Esophagus squamous epithelium (tissue), 5 donors: ENCODE measurements around the gene PORCN. TPM values are rescaled to one million over a fixed set of nuclear protein-coding genes. Genes with fewer than 3 reads are reported as not detected.
A peak's percentile ranks its signal among the peaks of the same experiment; 100 is the strongest.

Source experiments
- DNase-seq: peaks from one replicate; lab custom pipeline; 2025; lab: John Stamatoyannopoulos, UW
- H3K27ac ChIP-seq, 4 donors: fragments of 200-600 bp; sonication (generic); one replicate each; pipeline ENCODE4 v1.5.1; 2016 to 2019; ENCODE audit warnings: mild to moderate bottlenecking in 1 of 4
- H3K27me3 ChIP-seq, 4 donors: fragments of 200-600 bp; sonication (generic); 1 replicate in 3 of 4; 2 replicates in 1 of 4; pipeline versions ENCODE4 v1.5.1 to v1.6.0; 2017 to 2021; ENCODE audit warnings: antibody characterized with exemption in 1 of 4
- H3K36me3 ChIP-seq, 3 donors: fragments of 200-600 bp; sonication (generic); one replicate each; pipeline ENCODE4 v1.5.1; 2016 to 2019
- H3K4me1 ChIP-seq, 3 donors: fragments of 200-600 bp; sonication (generic); one replicate each; pipeline ENCODE4 v1.5.1; 2017 to 2019
- H3K4me3 ChIP-seq, 4 donors: fragments of 200-600 bp; sonication (generic); 1 replicate in 3 of 4; 2 replicates in 1 of 4; pipeline ENCODE4 v1.5.1; 2016 to 2019; ENCODE audit warnings: mild to moderate bottlenecking in 2 of 4, moderate library complexity in 1 of 4
- H3K9me3 ChIP-seq, 3 donors: fragments of 200-600 bp; sonication (generic); one replicate each; pipeline ENCODE4 v1.5.1; 2016 to 2019
- POLR2A ChIP-seq, 4 donors: fragments of 450-650 bp; IDR thresholded peaks; one replicate each; pipeline ENCODE4 v1.6.1; 2017; ENCODE audit warnings: antibody characterized with exemption in 4 of 4, mild to moderate bottlenecking in 4 of 4, moderate library complexity in 3 of 4
- WGBS, 2 donors: methylation state at CpG; one replicate each; pipeline ENCODE4 v1.1.5; 2018; 5-methylcytosine and 5-hydroxymethylcytosine counted together
- intact Hi-C: fragments of 100-400 bp; cut with DNase I; formaldehyde crosslinking; loops from one replicate; pipeline ENCODE4 v1.15.0; 2022
- total RNA-seq, 4 donors: library from RNA; depleted of rRNA; stranded (reverse); fragments of >200 nt; gene quantifications; one replicate each; pipeline ENCODE4 v1.1.0, GENCODE V29; 2016
- TF ChIP-seq, protein P1 (sequence below), 6 experiments: fragments of 450-650 bp in 4 of 6; fragments of 200-600 bp in 2 of 6; sonication (generic) in 2 of 6; IDR thresholded peaks; one replicate each; pipeline ENCODE4 v1.5.1; 2016 to 2019; ENCODE audit warnings: antibody characterized with exemption in 6 of 6, mild to moderate bottlenecking in 4 of 6, moderate library complexity in 4 of 6
- donor health status: DM: yes; HTN: yes; CAD: no.

Gene PORCN
- total RNA-seq, 4 donors from 2014 or later, result 11.2 to 25.8 (median 17.6) TPM

DNA sequence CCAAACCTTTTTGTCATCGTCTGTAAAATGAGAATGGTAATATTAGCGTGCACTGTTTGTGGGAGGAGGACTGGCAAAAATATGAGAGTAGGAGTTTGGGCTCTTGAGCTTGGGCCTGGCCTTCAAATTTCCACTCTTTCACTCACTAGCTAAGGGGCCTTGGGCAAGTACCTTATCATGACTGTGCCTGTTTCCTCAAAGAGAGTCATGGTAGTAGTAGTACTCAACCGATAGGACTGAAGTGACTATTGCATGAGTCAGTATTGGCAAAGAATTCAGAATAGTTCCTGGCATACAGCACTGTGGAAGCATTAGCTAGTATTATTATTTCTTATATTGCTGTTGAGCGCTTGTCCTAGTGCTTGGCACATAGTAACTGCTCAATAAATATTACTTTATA is 49.5 kb downstream of the PORCN start:
- Histone ChIP-seq H3K4me1 (peaks cover 0 to 9% (median 0%) of the 10 kb centered on the region in 3 donors), H3K4me3 (no peak overlapping the region), H3K9me3 (no peaks in the 10 kb centered on the region), H3K36me3 (peaks cover 5 to 73% (median 13%) of the 10 kb centered on the region in 3 donors), H3K27ac (peak overlapping the region in 2 of 4 donors; percentile 33 to 34), H3K27me3 (no peaks in the 10 kb centered on the region)
- no peak for DNase-seq
- TF ChIP-seq, protein P1, sequence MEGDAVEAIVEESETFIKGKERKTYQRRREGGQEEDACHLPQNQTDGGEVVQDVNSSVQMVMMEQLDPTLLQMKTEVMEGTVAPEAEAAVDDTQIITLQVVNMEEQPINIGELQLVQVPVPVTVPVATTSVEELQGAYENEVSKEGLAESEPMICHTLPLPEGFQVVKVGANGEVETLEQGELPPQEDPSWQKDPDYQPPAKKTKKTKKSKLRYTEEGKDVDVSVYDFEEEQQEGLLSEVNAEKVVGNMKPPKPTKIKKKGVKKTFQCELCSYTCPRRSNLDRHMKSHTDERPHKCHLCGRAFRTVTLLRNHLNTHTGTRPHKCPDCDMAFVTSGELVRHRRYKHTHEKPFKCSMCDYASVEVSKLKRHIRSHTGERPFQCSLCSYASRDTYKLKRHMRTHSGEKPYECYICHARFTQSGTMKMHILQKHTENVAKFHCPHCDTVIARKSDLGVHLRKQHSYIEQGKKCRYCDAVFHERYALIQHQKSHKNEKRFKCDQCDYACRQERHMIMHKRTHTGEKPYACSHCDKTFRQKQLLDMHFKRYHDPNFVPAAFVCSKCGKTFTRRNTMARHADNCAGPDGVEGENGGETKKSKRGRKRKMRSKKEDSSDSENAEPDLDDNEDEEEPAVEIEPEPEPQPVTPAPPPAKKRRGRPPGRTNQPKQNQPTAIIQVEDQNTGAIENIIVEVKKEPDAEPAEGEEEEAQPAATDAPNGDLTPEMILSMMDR (IDR thresholded peaks at IDR 0.05), result peak in 1 of 6 experiments; percentile 18
- no peak for TF ChIP-seq POLR2A (IDR thresholded peaks at IDR 0.05)
- intact Hi-C loops, result no loop called here
- 35 to 69% methylated on average over 3 to 4 of the region's 4 CpGs for WGBS, 2 donors

DNA sequence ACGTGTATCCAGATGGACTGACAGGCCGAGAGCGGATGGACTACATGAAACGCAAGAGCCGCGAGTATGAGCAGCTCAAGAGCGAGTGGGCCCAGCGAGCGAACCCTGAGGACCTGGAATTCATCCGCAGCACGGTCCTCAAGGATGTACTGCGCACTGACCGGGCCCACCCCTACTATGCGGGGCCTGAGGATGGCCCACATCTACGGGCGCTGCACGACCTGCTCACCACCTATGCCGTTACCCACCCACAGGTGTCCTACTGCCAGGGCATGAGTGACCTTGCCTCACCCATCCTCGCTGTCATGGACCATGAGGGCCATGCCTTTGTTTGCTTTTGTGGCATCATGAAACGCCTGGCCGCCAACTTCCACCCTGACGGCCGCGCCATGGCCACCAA is 50.8 kb downstream of the PORCN start:
- 91 to 97% methylated on average over 6 to 7 of the region's 24 CpGs for WGBS, 2 donors
- H3K9me3 ChIP-seq, result no peaks in the 10 kb centered on the region

DNA sequence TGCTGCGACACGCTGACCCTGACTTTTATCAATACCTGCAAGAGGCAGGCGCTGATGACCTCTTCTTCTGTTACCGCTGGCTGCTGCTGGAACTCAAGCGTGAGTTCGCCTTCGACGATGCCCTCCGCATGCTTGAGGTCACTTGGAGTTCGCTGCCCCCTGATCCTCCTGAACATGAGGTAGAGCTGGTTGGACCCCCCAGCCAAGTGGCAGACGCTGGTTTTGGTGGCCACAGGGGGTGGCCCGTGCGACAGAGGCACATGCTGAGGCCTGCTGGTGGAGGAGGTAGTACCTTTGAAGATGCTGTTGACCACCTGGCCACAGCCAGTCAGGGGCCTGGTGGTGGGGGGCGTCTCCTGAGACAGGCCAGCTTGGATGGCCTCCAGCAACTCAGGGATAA is 51.3 kb downstream of the PORCN start:
- intact Hi-C loops, result no loop called here
- H3K27me3 ChIP-seq, result no peaks in the 10 kb centered on the region
- no peak for DNase-seq
- peaks cover 5 to 83% (median 13%) of the 10 kb centered on the region in 3 donors for H3K36me3 ChIP-seq
- H3K4me3 ChIP-seq, result no peak overlapping the region
- no peak overlapping the region for H3K27ac ChIP-seq
- no peak for TF ChIP-seq POLR2A (IDR thresholded peaks at IDR 0.05)
- WGBS, 2 donors, result 91 to 100% methylated on average over 3 to 13 of the region's 14 CpGs
- H3K4me1 ChIP-seq, result peaks cover 0 to 9% (median 0%) of the 10 kb centered on the region in 3 donors
- no peaks in the 10 kb centered on the region for H3K9me3 ChIP-seq

More for the DNA sequence above, 50.8 kb downstream of the PORCN start:
- Histone ChIP-seq H3K4me3 (no peak overlapping the region), H3K27me3 (no peaks in the 10 kb centered on the region), H3K27ac (no peak overlapping the region), H3K36me3 (peaks cover 5 to 84% (median 13%) of the 10 kb centered on the region in 3 donors), H3K4me1 (peaks cover 0 to 9% (median 0%) of the 10 kb centered on the region in 3 donors)
- no peak for DNase-seq
- intact Hi-C loops, result no loop called here
- TF ChIP-seq, protein P1 (IDR thresholded peaks at IDR 0.05), result no peak
- TF ChIP-seq POLR2A (IDR thresholded peaks at IDR 0.05), result no peak

DNA sequence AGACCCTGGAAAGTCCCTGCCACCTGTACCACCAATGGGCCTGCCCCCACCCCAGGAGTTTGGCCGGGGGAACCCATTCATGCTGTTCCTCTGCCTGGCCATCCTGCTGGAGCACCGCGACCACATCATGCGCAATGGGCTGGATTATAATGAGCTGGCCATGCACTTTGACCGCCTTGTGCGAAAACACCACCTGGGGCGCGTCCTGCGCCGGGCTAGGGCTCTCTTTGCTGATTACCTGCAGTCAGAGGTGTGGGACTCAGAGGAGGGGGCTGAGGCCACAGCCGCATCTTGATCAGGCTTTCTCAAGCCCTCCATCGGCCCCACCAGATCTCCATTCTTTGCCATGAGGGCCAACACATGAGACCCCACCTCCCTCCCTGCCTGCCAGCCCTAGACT is 51.9 kb downstream of the PORCN start:
- H3K4me3 ChIP-seq, result no peak overlapping the region
- 92% methylated on average over 2 of the region's 12 CpGs; no CpG with 5 or more reads in 1 of the 2 donors for WGBS, 2 donors
- intact Hi-C loops, result no loop called here
- no peaks in the 10 kb centered on the region for H3K9me3 ChIP-seq
- no peak overlapping the region for H3K27ac ChIP-seq
- TF ChIP-seq POLR2A (IDR thresholded peaks at IDR 0.05), result no peak
- TF ChIP-seq, protein P1 (IDR thresholded peaks at IDR 0.05), result no peak
- no peaks in the 10 kb centered on the region for H3K27me3 ChIP-seq
- no peak for DNase-seq
- H3K36me3 ChIP-seq, result peaks cover 5 to 76% (median 13%) of the 10 kb centered on the region in 3 donors
- H3K4me1 ChIP-seq, result peaks cover 0 to 9% (median 0%) of the 10 kb centered on the region in 3 donors

DNA sequence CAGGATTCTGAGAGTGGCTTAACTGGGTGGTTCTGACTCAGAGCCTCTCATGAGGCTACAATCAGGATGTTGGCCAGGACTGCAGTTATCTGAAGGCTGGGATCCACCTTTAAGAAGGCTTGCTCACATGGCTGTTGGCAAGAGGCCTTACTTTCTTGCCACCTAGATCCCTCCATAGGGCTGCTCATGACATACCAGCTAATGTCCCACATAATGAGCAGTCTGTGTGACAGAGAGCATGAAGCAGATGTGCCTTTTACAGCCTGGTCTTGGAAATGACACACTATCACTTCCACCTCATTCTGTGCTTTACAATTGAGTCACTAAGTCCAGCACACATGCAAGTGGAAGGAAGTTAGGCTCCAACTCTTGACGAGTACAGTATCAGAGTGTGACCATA is 61.2 kb downstream of the PORCN start:
- DNase-seq, result no peak
- peaks cover 0 to under 1% (median 0%) of the 10 kb centered on the region in 3 donors for H3K4me1 ChIP-seq
- H3K4me3 ChIP-seq, result no peak overlapping the region
- no peaks in the 10 kb centered on the region for H3K9me3 ChIP-seq
- TF ChIP-seq, protein P1 (IDR thresholded peaks at IDR 0.05), result no peak
- TF ChIP-seq POLR2A (IDR thresholded peaks at IDR 0.05), result no peak
- intact Hi-C loops, result no loop called here
- H3K27ac ChIP-seq, result peak overlapping the region in 1 of 4 donors; percentile 33
- H3K36me3 ChIP-seq, result peaks cover 0 to under 1% (median 0%) of the 10 kb centered on the region in 3 donors
- 17 to 50% methylated on average over 1 of the region's 1 CpG for WGBS, 2 donors
- no peaks in the 10 kb centered on the region for H3K27me3 ChIP-seq

Other genes with a start within 250 kb of the PORCN start
- gene SSX3, start 152.3 kb upstream of the PORCN start, total RNA-seq, result not detected
- gene SSX4, start 125.5 kb upstream of the PORCN start, total RNA-seq, result not detected
- not detected for gene SSX4B, start 97.0 kb upstream of the PORCN start, total RNA-seq
- 10 to 100 TPM in 3 of 4 donors, 1 to 10 TPM in 1; 9.6 to 25.4 (median 24.7) TPM for gene SLC38A5, start 38.7 kb upstream of the PORCN start, total RNA-seq
- 10 to 100 TPM; 33.4 to 61.8 (median 45.8) TPM for gene FTSJ1, start 32.8 kb upstream of the PORCN start, total RNA-seq
- gene EBP, start 12.8 kb downstream of the PORCN start, total RNA-seq, result 100 to 1,000 TPM in 1 of 4 donors, 10 to 100 TPM in 3; 60.8 to 119 (median 87.1) TPM
- 10 to 100 TPM in 1 of 4 donors, 1 to 10 TPM in 3; 5.5 to 11.7 (median 8.5) TPM for gene TBC1D25, start 30.7 kb downstream of the PORCN start, total RNA-seq
- 100 to 1,000 TPM; 110 to 220 (median 214) TPM for gene RBM3, start 65.5 kb downstream of the PORCN start, total RNA-seq
- 10 to 100 TPM; 50.5 to 86.6 (median 68.5) TPM for gene WDR13, start 88.5 kb downstream of the PORCN start, total RNA-seq
- 1 to 10 TPM; 1.2 to 7.1 (median 3.7) TPM for gene WAS, start 174.8 kb downstream of the PORCN start, total RNA-seq
- gene SUV39H1, start 187.7 kb downstream of the PORCN start, total RNA-seq, result 10 to 100 TPM in 1 of 4 donors, 1 to 10 TPM in 3; 4.6 to 12.1 (median 8.2) TPM